NAMALWA (cell line): ENCODE measurements around the gene TAF3.
"Not testable (repeated sequence)": the region's sequence is repeated elsewhere in the genome, so short reads cannot be mapped to it uniquely, and the experiment has no call there.

ENCODE experiments used
- DNase-seq: peaks from one replicate; pipeline ENCODE4 v3.0.0-alpha.2; 2015; ENCODE audit warnings: low spot score

The TAF3 gene, protein sequence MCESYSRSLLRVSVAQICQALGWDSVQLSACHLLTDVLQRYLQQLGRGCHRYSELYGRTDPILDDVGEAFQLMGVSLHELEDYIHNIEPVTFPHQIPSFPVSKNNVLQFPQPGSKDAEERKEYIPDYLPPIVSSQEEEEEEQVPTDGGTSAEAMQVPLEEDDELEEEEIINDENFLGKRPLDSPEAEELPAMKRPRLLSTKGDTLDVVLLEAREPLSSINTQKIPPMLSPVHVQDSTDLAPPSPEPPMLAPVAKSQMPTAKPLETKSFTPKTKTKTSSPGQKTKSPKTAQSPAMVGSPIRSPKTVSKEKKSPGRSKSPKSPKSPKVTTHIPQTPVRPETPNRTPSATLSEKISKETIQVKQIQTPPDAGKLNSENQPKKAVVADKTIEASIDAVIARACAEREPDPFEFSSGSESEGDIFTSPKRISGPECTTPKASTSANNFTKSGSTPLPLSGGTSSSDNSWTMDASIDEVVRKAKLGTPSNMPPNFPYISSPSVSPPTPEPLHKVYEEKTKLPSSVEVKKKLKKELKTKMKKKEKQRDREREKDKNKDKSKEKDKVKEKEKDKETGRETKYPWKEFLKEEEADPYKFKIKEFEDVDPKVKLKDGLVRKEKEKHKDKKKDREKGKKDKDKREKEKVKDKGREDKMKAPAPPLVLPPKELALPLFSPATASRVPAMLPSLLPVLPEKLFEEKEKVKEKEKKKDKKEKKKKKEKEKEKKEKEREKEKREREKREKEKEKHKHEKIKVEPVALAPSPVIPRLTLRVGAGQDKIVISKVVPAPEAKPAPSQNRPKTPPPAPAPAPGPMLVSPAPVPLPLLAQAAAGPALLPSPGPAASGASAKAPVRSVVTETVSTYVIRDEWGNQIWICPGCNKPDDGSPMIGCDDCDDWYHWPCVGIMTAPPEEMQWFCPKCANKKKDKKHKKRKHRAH

DNA sequence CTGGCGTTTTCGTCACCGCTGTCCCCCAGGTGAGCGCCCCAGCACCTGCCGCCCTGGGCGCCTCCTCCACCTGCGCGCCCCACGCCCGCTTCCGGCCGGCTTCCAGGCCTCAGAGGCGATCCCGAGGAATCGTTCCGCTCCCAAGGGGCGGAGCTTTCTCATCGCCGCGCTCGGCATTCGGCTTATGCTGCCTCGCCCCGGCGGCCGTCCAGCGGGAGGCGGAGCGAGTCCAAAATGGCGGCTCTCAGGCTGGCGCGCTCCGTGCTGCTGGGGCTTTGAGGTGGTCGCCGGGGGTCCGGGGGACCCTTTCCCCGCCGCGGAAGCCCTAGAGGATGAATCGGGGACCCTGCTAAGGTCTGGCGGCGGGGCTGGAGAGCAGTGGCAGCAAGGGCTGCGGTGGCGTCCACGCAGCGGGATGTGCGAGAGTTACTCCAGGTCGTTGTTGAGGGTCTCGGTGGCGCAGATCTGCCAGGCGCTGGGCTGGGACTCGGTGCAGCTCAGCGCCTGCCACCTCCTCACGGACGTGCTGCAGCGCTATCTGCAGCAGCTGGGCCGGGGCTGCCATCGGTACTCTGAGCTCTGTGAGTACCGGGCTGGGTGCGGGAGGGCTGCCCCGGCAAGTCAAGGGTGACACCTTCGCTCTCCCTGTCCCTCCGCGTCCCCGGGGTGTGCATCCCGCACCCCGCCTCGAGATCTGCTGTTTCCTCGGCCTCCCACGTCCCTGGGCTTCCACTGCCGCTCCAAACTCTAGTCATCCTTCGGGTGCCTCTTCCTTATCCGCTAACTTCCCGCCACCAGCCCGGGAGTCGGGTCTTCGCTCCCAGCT is at the start of gene TAF3:
Gene TAF3 (plus strand): TSS at position 211 of the 826 bp plus-strand sequence. CDS start 205 bp downstream, at position 416.
- peak; percentile 94 for DNase-seq

DNA sequence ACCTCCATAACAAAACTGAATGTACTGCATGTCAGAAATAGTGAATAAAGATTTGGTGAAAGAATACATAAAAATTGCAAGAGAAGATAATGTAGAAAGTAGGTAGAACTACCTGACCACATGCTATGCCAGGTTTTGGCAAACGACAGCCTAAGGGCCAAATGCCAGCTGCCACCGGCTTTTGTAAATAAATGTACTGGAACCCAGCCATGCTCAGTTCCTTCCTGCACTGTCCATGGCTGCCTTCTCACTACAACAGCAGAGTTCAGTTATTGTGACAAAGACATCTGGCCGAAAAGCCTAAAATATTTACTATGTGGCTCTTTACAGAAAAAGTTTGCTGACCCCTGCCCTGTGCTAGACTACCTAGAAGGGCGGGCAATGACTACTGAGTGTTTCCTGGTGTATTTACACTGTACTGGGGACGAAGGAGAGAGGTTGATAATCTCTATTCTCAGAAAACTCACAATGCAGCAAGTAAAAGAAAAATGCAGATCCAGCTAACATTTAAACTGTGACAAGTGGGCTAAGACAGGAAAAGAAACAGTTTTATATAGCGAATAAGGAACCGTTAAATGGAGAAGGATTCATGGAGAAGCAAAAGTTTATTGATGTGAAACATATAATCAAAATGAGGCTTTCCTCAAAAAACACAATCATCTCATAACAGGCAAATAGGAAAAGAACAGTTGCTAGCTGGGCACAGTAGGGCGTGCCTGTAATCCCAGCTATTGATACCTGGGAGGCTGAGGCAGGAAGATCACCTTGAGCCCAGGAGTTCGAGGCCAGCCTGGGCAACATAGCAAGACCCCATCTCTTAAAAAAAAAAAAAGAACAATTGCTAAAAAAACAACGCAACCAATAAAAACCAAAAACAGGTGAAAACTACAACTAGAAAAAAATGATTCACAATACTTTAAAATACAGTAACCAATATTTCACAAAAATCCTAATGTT is 44.2 kb upstream of the TAF3 start:
- peak; percentile 60 for DNase-seq

DNA sequence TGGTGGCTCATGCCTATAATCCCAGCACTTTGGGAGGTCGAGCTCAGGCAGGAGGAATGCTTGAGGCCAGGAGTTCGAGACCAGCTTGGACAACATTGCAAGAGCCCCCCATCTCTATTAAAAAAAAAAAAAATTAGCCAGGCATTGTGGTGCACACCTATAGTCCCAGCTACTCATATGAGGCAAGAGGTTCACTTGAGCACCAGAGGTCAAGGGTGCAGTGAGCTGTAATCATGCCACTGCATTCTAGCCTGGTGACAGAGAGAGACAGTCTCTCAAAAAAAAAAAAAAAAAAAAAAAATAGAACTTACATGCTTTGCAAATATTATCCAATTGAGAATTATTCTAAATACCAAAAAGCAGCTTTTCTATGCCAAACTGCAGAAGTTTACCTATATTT is 41.5 kb upstream of the TAF3 start:
- no peak for DNase-seq

DNA sequence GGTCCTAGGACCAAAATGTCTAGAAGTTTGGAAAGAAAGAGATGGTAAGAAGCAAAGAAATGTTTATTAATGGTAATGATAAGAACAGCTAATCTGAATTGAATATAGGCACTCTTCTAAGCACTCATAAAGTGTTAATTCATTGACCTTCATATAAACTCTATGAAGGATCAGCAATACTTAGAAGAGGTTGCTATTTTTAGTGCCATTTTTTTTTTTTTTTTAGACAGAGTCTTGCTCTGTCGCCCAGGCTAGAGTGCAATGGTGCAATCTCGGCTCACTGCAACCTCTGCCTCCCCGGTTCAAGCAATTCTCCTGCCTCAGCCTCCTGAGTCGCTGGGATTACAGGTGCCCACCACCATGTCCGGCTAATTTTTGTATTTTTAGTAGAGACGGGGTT is 36.1 kb upstream of the TAF3 start:
- DNase-seq: not testable (repeated sequence)

DNA sequence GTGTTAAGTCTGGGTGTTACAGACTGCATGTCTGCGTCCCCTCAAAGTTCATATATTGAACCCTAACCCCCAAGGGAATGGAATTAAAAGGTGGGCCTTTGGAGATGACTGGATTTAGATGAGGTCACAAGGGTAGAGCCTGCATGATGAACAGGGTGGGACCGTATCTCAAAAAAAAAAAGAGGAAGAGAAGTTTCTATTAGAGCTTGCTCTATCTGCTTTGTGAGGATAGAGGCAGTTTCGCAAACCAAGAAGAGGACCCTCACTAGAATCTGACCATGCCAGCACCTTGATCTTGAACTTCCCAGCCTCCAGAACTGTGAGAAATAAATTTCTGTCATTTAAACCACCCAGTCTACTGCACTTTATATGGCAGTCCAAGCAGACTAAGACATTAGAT is 31.9 kb upstream of the TAF3 start:
- peak; percentile 26 for DNase-seq

DNA sequence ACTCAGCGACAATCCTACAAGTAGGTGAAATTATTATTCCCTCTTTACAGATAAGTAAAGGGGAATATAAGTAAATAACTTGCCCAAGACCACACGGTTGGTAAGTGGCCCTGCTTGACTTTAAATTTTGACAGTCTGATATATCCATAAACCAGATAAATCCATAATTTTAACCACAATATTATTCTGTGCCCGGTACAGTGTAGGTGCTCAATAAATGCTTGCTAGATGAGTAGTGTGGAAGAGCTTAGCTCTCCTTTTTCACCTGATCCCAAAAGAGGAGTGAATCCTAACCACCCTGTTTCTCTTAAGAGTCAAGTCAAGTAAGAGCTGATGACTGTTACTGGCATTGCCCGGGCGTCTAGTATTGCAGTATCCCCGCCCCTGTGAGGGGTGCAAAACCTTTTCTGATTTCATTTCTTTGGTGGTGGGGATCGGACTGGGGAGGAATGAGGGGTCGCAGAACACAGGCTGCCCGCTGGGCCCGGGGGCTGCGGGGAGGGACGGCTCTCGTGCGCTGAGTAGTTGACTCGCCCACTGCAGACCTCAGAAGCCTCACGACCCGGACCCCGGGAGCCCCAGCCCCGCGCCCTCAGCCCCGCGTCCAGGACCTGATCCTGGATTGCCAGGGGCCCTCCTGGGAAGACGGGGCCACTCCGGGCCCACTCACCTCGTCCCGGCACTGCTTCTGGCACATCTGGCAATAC is 31.0 kb upstream of the TAF3 start:
- DNase-seq: peak; percentile 27

DNA sequence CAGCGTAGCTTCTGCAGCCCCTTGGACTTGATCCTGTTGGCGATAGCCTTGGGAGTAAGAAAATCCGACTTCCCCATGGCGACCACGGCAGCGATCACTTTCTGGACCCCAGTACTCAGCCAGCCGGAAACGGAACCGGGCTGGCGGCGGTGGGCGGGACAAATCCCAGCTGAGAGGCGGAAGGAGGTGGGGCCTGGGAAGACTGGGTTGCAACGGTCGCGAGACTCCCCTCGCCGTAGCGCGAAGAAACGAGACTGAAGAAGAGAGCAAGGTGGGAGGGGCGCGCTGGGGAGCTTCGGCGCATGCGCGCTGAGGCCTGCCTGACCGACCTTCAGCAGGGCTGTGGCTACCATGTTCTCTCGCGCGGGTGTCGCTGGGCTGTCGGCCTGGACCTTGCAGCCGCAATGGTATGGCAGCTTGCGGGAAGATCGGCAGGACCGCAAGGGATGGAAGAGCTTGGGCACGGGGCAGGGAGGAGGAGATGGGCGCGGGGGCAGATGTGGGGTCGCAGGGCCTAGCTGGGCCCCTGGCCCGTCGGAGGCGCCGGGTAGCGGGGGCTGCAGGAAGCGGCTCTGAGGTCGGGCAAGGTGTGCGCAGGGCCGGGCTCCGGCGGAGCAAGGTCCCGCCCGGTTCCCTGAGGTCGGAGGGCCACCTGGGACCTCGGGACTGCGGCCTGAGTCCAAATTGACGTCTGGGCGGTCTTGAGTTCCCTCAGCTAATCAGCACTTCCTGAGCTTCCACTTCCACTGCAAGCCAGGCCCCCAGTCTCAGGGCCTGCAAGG is 30.3 kb upstream of the TAF3 start, which contains the start of the genes ATP5F1C and KIN:
Gene ATP5F1C (plus strand): TSS at position 321 of the 782 bp plus-strand sequence. CDS start 31 bp downstream, at position 352.
Gene KIN (minus strand): TSS at position 137 of the 782 bp plus-strand sequence. CDS start 60 bp downstream, at position 77.
- DNase-seq: peak; percentile 97

DNA sequence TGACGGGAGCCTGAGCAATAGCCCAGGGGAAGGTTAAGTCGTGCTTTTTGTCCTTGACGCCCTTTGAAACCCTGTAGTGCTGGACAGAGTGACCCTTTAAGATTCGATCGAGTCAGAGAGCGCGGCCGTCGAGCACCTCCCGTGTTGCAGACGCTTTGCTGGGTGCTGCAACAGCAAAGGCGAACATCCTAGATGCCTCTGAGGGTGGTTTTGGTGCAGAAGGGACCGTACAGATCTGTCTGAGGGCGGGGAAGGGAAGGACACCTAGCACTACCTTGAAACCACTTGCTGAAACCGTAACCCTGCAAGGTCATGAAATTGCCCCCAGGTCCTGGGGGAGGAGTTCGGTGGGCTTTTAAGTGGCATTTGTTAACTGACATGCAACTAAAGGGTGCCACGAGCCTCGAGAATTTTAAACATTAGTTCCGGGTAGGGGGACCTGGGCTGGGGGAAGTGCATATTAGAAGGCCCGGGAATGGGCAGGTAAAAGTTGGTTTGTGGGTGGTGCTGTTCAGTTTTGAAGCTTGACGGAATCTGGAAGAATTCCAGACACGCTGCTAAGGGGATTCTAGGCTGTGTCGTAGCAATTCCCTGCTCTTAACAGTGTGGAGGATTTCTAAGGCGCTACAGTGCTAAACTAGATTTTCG is 29.5 kb upstream of the TAF3 start:
- DNase-seq: peak; percentile 57

DNA sequence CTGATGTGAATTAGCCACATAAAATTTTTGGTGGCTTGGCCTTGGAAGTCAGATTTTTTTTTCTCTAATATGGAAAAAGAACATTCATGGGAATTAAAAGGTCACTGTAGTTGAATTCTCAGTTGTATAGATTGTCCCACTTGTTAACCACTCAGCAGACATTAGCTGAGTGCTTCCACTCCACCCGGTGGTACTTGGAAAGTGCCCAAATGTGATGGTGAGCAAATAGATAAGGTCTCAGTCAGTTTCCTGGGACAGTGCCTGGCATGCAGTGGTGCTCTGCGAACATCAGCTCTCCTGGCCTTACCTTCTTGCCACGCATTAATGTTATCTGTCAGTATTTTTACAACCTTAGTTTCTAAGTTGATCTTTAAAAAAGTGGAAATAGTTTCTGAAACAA is 28.9 kb upstream of the TAF3 start:
- no peak for DNase-seq

DNA sequence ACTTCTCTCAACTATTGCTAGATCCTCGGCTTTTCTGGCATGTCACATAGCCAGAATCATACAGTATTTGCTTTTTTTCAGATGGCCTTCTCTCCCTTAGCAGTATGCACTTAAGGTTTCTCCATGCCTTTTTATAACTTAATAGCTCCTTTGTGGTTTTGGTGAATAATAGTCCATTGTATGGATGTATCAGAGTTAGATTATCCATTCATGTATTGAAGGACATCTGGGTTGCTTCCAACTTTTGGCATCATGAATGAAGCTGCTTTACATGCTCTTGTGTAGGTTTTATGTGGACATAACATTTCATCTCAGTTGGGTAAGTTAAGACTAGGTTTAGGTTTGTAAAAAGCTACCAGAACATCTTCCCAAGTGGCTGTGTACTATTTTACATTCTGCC is 25.8 kb upstream of the TAF3 start:
- DNase-seq: no peak

DNA sequence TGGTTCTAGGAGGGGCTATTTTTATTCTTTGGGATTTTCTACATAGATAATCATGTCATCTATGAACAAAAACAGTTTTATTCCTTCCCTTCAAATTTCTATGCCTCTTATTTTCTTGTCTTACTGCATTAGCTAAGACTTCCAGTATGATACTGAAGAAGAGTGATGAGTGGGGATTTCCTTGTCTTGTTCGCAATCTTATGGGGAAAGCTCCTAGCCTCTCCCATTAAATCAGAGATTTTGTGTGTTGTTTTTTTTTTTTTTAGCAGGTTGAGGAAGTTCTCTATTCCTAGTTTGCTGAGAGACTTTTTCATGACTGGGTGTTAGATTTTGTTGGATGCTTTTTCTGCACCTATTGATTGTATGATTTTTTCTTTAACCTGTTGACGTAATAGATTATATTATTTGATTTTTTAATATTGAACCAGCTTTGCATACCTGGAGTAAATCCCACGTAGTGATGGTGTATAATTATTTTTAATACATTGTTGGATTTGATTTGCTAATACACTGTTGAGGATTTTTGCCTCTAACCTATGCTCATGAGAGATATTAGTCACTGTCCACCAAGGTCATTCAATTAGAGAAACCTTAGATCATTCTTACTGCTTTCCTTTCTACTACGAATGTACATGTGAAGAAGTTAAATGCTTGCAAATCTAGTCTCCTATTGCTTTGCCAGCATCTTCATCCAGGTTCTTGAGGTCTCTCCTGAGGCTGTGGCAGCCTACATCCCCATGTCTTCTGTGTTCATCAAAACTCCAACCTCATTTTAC is 23.9 kb upstream of the TAF3 start:
- no peak for DNase-seq

DNA sequence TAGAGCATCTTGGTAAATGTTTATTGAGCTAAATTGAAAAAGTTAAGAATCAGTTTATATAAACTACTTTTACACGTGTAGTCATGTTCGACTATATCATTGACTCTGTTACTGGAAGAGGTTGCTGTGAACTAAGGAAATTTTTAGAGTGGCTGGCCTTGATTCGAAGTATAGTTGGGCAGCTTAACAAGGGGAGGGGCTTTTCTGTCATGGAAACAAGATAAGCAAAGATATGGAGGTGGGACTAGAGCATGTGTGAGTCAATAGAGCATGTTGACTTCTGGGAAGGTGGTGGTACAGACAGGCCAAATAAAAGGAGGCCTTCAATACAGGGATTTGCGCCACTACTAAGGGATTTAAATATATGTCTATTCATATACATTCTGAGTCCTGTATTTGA is 22.7 kb upstream of the TAF3 start:
- no peak for DNase-seq

DNA sequence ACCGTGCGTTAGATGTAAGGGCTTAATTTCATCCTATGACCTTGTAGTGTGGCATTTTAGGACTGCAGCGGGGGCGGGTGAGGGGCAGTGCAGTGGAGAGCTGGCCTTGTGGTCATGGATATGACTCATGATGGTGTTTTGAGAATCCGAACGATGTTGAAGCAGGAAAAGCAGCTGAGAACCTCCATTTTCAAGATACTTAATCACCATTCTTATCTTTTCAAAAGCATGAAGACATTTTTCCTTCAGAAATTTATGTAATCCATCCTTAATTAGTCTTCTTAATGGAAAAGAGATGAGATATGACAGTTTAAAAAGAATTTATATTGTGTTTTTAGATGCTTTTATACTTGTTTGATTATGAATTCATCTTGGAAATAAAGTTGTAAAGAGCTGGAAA is 20.7 kb upstream of the TAF3 start:
- DNase-seq: no peak

DNA sequence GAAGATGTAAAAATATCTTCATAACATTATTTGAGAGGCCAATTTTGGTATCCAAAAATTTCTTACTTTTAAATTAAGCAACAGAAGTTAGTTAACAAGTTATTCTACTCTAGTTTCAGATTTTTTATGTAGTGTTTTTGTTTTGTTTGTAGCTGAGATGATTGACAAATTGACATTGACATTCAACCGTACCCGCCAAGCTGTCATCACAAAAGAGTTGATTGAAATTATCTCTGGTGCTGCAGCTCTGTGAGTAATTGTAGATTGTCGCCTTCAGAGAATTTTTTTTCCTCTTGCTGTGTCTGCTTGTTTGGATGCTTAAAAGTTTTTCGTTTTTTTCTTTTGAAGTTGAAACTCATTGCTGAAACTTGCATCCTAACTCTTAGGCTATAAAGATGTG is 15.7 kb upstream of the TAF3 start:
- DNase-seq: no peak

DNA sequence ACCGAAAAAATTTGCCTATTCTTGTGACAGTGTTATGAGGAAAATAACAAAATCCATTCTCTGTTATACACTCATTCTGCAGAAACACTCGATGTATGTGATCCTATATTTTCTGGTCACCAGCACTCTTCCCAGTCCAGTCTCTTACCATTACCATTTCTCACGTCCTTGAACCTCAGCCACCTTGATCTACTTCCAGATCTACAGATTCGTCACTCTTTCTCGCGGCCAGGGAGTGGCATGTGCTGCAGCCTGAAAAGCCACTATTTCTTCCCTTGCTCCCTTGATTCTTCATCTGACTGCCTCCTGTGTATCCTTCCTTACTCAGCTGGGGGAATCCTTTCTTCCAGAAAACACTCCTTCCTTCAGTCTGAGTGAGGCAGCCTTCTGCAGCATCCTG is 14.1 kb upstream of the TAF3 start:
- no peak for DNase-seq

DNA sequence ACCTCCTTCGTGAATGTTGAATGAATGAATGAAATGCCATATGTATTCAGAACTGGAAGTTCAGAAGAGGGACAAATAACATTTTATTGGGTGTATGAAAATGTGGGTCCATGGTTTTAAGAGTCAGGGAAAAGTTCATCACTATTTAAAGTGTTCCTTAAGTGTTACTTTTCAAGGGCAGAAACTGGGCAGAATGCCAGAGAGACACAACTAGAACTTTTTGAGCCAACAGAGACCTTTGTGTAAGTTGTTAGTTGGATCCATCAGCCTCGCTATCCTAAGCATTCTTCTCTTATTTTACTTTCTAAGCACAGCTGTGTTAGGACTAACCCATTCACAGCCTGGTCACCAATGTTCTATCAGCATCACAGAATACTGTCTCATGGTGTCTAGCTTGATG is 13.6 kb upstream of the TAF3 start:
- DNase-seq: no peak

DNA sequence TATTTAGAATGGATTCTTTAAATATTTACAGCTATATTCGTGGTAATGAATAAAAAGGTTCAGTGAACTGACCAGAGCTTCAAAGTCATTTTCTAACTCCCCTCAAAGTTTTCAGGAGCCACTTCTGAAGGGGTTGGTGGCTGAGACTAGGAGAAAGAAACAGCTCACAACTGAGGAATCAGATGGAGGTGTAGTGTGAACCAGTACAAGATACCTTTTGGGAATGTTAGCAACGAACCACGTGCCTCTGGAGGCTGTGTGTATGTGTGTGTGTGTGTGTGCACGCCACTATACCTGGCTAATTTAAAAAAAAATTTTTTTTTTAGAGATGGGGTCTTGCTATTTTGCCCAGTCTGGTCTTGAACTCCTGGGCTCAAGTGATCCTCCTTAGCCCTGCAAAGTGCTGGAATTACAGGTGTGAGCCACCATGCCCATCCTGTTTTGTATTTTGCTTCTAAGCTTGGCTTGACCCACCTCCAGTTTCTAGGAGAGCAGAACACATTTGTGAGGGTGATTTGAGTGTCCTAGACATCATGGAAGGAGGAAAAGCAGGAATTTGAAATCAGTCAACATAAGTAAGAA is 9.5 kb upstream of the TAF3 start:
- no peak for DNase-seq

DNA sequence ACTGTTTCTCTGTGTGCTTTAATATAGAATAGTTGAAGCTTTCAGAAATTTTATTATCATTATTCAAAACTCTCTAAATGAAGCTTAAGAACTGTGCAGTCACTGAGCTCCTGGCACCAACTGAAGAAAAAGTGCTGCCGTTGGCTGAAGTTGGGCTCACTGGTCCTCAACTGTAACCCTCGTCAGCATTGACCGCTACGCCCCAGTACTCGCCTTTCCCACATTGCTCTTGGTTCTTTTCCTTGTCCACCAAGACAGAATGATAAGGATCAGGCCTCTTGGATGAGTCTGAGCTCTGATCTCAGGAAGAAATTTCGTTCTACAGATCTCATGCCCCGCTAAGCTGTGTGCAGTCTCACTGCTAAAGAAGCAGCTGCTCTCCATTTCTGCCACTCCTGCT is 7.9 kb upstream of the TAF3 start:
- no peak for DNase-seq
